PC-3 (cell line): ENCODE measurements around the gene NTRK2. TPM values are rescaled to one million over a fixed set of nuclear protein-coding genes. Genes with fewer than 3 reads are reported as not detected.

ENCODE experiments used
- ATAC-seq: fragments of 200-7000 bp; cut with Tn5 transposase; 2 replicates; pipeline ENCODE4 v1.9.1; 2020; ENCODE audit warnings: mild to moderate bottlenecking, moderate library complexity
- BruUV-seq: library from RNA; stranded (reverse); fragments of 400-500 nt; replicated peaks from 2 replicates; lab custom pipeline; 2021; lab: Mats Ljungman, UMichigan
- CTCF ChIA-PET: fragments of 300-600 bp; sonication (Branson Sonifier 250); formaldehyde crosslinking; loops from one replicate; lab custom pipeline; 2022; ENCODE audit warnings: antibody characterized with exemption; lab: Charles Lee
- POLR2A ChIA-PET: fragments of 300-600 bp; sonication (Branson Sonifier 250); formaldehyde crosslinking; loops from one replicate; lab custom pipeline; 2022; ENCODE audit warnings: antibody characterized with exemption; ENCODE audit not compliant: unreplicated experiment; lab: Charles Lee
- DNase-seq: peaks from one replicate; pipeline ENCODE4 v3.0.0-alpha.2; 2015
- H2AFZ ChIP-seq: fragments of 300-600 bp; sonication (generic); 2 replicates; pipeline ENCODE4 v1.6.0; 2016; ENCODE audit warnings: antibody characterized with exemption, low read length
- H3F3A ChIP-seq: fragments of 300-600 bp; sonication (generic); one replicate; pipeline ENCODE4 v1.6.0; 2017; ENCODE audit warnings: antibody characterized with exemption, low read length, control low read depth, mild to moderate bottlenecking; ENCODE audit not compliant: unreplicated experiment
- H3K27ac ChIP-seq: fragments of 300-600 bp; sonication (generic); 2 replicates; pipeline ENCODE4 v1.5.1; 2016; ENCODE audit warnings: mild to moderate bottlenecking, low read length
- H3K27me3 ChIP-seq: fragments of 300-600 bp; sonication (generic); 2 replicates; pipeline ENCODE4 v1.6.1; 2016; ENCODE audit warnings: low read length, mixed read lengths
- H3K36me3 ChIP-seq: fragments of 300-600 bp; sonication (generic); 2 replicates; pipeline ENCODE4 v1.6.1; 2016; ENCODE audit warnings: low read depth, mixed run types, low read length, mixed read lengths
- H3K4me1 ChIP-seq: fragments of 300-600 bp; sonication (generic); 2 replicates; pipeline ENCODE4 v1.5.1; 2016; ENCODE audit warnings: low read length; ENCODE audit not compliant: insufficient read depth
- H3K4me2 ChIP-seq: fragments of 300-600 bp; sonication (generic); 2 replicates; pipeline ENCODE4 v1.6.0; 2016; ENCODE audit warnings: low read length
- H3K4me3 ChIP-seq: fragments of 300-600 bp; sonication (generic); 2 replicates; pipeline ENCODE4 v1.5.1; 2016; ENCODE audit warnings: mild to moderate bottlenecking, low read length, mixed read lengths
- H3K79me2 ChIP-seq: fragments of 300-600 bp; sonication (generic); 2 replicates; pipeline ENCODE4 v1.6.1; 2017; ENCODE audit warnings: low read length, mixed read lengths
- H3K9ac ChIP-seq: fragments of 300-600 bp; sonication (generic); 2 replicates; pipeline ENCODE4 v1.6.0; 2016; ENCODE audit warnings: mild to moderate bottlenecking, low read length
- H3K9me2 ChIP-seq: fragments of 300-600 bp; sonication (generic); replicated peaks from 2 replicates; pipeline ENCODE4 v1.6.1; 2016; ENCODE audit warnings: mixed run types, low read length, mixed read lengths
- H3K9me3 ChIP-seq: fragments of 300-600 bp; sonication (generic); 2 replicates; pipeline ENCODE4 v1.6.1; 2016; ENCODE audit warnings: low read length, mixed read lengths
- H4K20me1 ChIP-seq: fragments of 300-600 bp; sonication (generic); 2 replicates; pipeline ENCODE4 v1.6.1; 2016; ENCODE audit warnings: low read length, mixed read lengths
- CTCF ChIP-seq: fragments of 300-600 bp; sonication (generic); conservative IDR thresholded peaks from 2 replicates; pipeline ENCODE4 v1.5.1; 2017; ENCODE audit warnings: antibody characterized with exemption, low read depth, mild to moderate bottlenecking, low read length
- EZH2 ChIP-seq: fragments of 300-600 bp; sonication (generic); IDR thresholded peaks from one replicate; pipeline ENCODE4 v1.6.1; 2017; ENCODE audit warnings: antibody characterized with exemption, mild to moderate bottlenecking, low read length; ENCODE audit not compliant: unreplicated experiment
- EZH2phosphoT487 ChIP-seq: fragments of 300-600 bp; sonication (generic); IDR thresholded peaks from 2 replicates; pipeline ENCODE4 v1.6.1; 2018; ENCODE audit warnings: mild to moderate bottlenecking, antibody characterized with exemption, low read length, borderline replicate concordance
- intact Hi-C: fragments of 100-400 bp; cut with micrococcal nuclease; formaldehyde crosslinking; loops from 2 replicates; pipeline ENCODE4 v1.9.0; 2023
- total RNA-seq: library from RNA; depleted of rRNA; stranded (reverse); fragments of >200 nt; gene quantifications from 2 replicates; pipeline ENCODE4 v1.2.3, GENCODE V29; 2014

The NTRK2 gene
- total RNA-seq, 1 experiment from 2014 or later, result not detected

DNA sequence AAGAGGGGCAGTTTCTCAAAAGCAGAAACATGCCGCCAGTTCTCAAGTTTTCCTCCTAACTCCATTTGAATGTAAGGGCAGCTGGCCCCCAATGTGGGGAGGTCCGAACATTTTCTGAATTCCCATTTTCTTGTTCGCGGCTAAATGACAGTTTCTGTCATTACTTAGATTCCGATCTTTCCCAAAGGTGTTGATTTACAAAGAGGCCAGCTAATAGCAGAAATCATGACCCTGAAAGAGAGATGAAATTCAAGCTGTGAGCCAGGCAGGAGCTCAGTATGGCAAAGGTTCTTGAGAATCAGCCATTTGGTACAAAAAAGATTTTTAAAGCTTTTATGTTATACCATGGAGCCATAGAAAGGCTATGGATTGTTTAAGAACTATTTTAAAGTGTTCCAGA lies 142.8 kb downstream of the NTRK2 start:
- no peak overlapping the region for H3K4me3 ChIP-seq
- POLR2A ChIA-PET, result no interaction called here
- DNase-seq (no peak), ATAC-seq (no peak)
- H4K20me1 ChIP-seq, result no peaks in the 10 kb centered on the region
- no peak overlapping the region for H2AFZ ChIP-seq
- no peak overlapping the region for H3K27ac ChIP-seq
- no peak overlapping the region for H3K4me2 ChIP-seq
- H3K9ac ChIP-seq, result no peak overlapping the region
- H3K36me3 ChIP-seq, result no peaks in the 10 kb centered on the region
- TF ChIP-seq EZH2, result no peak
- TF ChIP-seq CTCF, result no peak
- TF ChIP-seq EZH2phosphoT487, result no peak
- intact Hi-C loops, result no loop called here
- BruUV-seq, result no TSS peak
- no peaks in the 10 kb centered on the region for H3K9me3 ChIP-seq
- no peaks in the 10 kb centered on the region for H3K9me2 ChIP-seq
- no peaks in the 10 kb centered on the region for H3K27me3 ChIP-seq
- no peaks in the 10 kb centered on the region for H3F3A ChIP-seq
- H3K79me2 ChIP-seq, result no peaks in the 10 kb centered on the region
- CTCF ChIA-PET, result no interaction called here
- H3K4me1 ChIP-seq, result no peaks in the 10 kb centered on the region

GRCh38 chr9:84812847-84813246 lies 143.3 kb downstream of the NTRK2 start:
- Histone ChIP-seq H3K4me2 (no peak overlapping the region), H3K9me3 (no peaks in the 10 kb centered on the region), H3K4me1 (no peaks in the 10 kb centered on the region), H3K4me3 (no peak overlapping the region), H3K79me2 (no peaks in the 10 kb centered on the region), H3F3A (no peaks in the 10 kb centered on the region), H3K9me2 (no peaks in the 10 kb centered on the region), H3K27me3 (no peaks in the 10 kb centered on the region), H3K27ac (no peak overlapping the region), H4K20me1 (no peaks in the 10 kb centered on the region), H2AFZ (no peak overlapping the region), H3K36me3 (no peaks in the 10 kb centered on the region), H3K9ac (no peak overlapping the region)
- BruUV-seq, result no TSS peak
- CTCF ChIA-PET, result no interaction called here
- POLR2A ChIA-PET, result no interaction called here
- DNase-seq, result no peak
- intact Hi-C loops, result no loop called here
- no peak for ATAC-seq
- TF ChIP-seq CTCF (no peak), EZH2phosphoT487 (no peak), EZH2 (no peak)

DNA sequence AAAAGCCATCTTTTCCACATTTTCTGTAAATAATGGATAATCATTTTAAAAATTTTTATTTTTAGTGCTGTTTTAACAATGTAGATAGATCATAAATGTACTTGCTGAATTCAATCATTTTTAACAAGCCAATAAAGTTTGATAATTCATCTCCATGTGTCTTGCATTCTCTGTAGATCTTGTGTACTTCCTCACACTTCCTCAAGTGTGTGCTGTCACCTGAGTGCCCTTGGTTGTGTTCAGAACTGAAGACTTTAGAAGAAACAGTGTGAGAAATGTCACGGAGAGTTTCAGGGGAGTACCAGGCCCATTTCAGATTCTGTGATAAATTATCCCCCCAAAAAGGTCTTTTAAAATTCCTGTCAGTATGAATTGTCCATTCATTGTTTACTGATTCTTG lies 146.0 kb downstream of the NTRK2 start:
- TF ChIP-seq EZH2phosphoT487 (no peak), EZH2 (no peak), CTCF (no peak)
- no peaks in the 10 kb centered on the region for H3K9me3 ChIP-seq
- H4K20me1 ChIP-seq, result no peaks in the 10 kb centered on the region
- H3K4me3 ChIP-seq, result no peak overlapping the region
- BruUV-seq, result no TSS peak
- intact Hi-C loops, result no loop called here
- H3K4me2 ChIP-seq, result no peak overlapping the region
- ChIA-PET POLR2A (no interaction called here), CTCF (no interaction called here)
- no peaks in the 10 kb centered on the region for H3K9me2 ChIP-seq
- H3K36me3 ChIP-seq, result no peaks in the 10 kb centered on the region
- no peak for ATAC-seq
- H3K9ac ChIP-seq, result no peak overlapping the region
- H3F3A ChIP-seq, result no peaks in the 10 kb centered on the region
- H3K4me1 ChIP-seq, result no peaks in the 10 kb centered on the region
- no peak overlapping the region for H2AFZ ChIP-seq
- H3K27me3 ChIP-seq, result no peaks in the 10 kb centered on the region; the same call in 1 of the 2 replicates
- no peak overlapping the region for H3K27ac ChIP-seq
- no peak for DNase-seq
- H3K79me2 ChIP-seq, result no peaks in the 10 kb centered on the region
